ENCODE data around the gene GLIS2.

The GLIS2 gene

GRCh38 chr16:4384509-4384942, 68.7 kb downstream of the GLIS2 start:
- no peak overlapping the region for H3K4me3 ChIP-seq (ENCODE audit: low read depth, low read length)
- TF ChIP-seq ZNF670 (tag by site-specific recombination; IDR thresholded peaks at IDR 0.05; ENCODE audit: low read depth) (no peak), ZSCAN18 (tag by site-specific recombination; IDR thresholded peaks at IDR 0.05) (no peak), EGR2 (tag by site-specific recombination; IDR thresholded peaks at IDR 0.05; ENCODE audit: low read depth) (peak; percentile 93), FEZF1 (tag by site-specific recombination; IDR thresholded peaks at IDR 0.05) (no peak), ZNF521 (tag by site-specific recombination; IDR thresholded peaks at IDR 0.05) (no peak), KLF1 (tag by site-specific recombination; IDR thresholded peaks at IDR 0.05) (peak; percentile 67), ZNF555 (tag by site-specific recombination; conservative IDR thresholded peaks at IDR 0.05) (no peak), ZNF391 (tag by site-specific recombination; IDR thresholded peaks at IDR 0.05; ENCODE audit: borderline replicate concordance, low read depth) (no peak), ZSCAN4 (tag by site-specific recombination; IDR thresholded peaks at IDR 0.05) (no peak), ZBTB6 (tag by site-specific recombination; IDR thresholded peaks at IDR 0.05) (no peak), ZNF645 (tag by site-specific recombination; IDR thresholded peaks at IDR 0.05) (no peak), ZSCAN16 (tag by site-specific recombination; IDR thresholded peaks at IDR 0.05) (no peak), ZNF571 (tag by site-specific recombination; IDR thresholded peaks at IDR 0.05) (no peak), ZNF658 (tag by site-specific recombination; IDR thresholded peaks at IDR 0.05) (no peak), ZNF239 (tag by site-specific recombination; IDR thresholded peaks at IDR 0.05) (no peak), ZNF132 (tag by site-specific recombination; IDR thresholded peaks at IDR 0.05; ENCODE audit: borderline replicate concordance) (no peak), ZNF704 (tag by site-specific recombination; IDR thresholded peaks at IDR 0.05) (no peak), CTCF (tag by site-specific recombination; IDR thresholded peaks at IDR 0.05) (no peak), SETDB1 (IDR thresholded peaks at IDR 0.05; ENCODE audit: insufficient read length, low read length) (no peak), REPIN1 (tag by site-specific recombination; IDR thresholded peaks at IDR 0.05; ENCODE audit: low read depth) (no peak), HOXC10 (CRISPR knock-in tag; IDR thresholded peaks at IDR 0.05) (no peak), ZFHX2 (tag by site-specific recombination; conservative IDR thresholded peaks at IDR 0.05) (peak; percentile 90), ZNF692 (tag by site-specific recombination; IDR thresholded peaks at IDR 0.05) (no peak), ZNF449 (tag by site-specific recombination; IDR thresholded peaks at IDR 0.05) (no peak), ZNF624 (tag by site-specific recombination; IDR thresholded peaks at IDR 0.05) (no peak), ZNF248 (tag by site-specific recombination; IDR thresholded peaks at IDR 0.05) (no peak)
- CTCF ChIA-PET, result no interaction called here

More at GRCh38 chr16:4384509-4384942, 68.7 kb downstream of the GLIS2 start:
- Histone ChIP-seq H3K9me3 (ENCODE audit: control insufficient read depth, insufficient read depth, low read depth, low read length) (no peaks in the 10 kb centered on the region), H3K27ac (ENCODE audit: extremely low read depth, low read depth, low read length) (no peak overlapping the region), H3K4me1 (ENCODE audit: control insufficient read depth, insufficient read depth, low read length) (no peaks in the 10 kb centered on the region), H3K36me3 (ENCODE audit: control insufficient read depth in 2 of 2, insufficient read depth in 1 of 2, low read length in 2 of 2) (peaks cover 0 to 51% of the 10 kb centered on the region in 2 experiments; a peak in 1 of 3 replicates)
- POLR2A ChIA-PET, result no interaction called here
